Fibroblast of skin of left biceps (primary cell): Measurements from ENCODE around the gene CCR5.
"Not testable (repeated sequence)": the region's sequence is repeated elsewhere in the genome, so short reads cannot be mapped to it uniquely, and the experiment has no call there.

Source experiments
- DNase-seq, 2 experiments: peaks; one replicate each; pipeline ENCODE4 v3.0.0-alpha.2; 2013; ENCODE audit warnings: low read depth in 2 of 2

Gene CCR5

DNA sequence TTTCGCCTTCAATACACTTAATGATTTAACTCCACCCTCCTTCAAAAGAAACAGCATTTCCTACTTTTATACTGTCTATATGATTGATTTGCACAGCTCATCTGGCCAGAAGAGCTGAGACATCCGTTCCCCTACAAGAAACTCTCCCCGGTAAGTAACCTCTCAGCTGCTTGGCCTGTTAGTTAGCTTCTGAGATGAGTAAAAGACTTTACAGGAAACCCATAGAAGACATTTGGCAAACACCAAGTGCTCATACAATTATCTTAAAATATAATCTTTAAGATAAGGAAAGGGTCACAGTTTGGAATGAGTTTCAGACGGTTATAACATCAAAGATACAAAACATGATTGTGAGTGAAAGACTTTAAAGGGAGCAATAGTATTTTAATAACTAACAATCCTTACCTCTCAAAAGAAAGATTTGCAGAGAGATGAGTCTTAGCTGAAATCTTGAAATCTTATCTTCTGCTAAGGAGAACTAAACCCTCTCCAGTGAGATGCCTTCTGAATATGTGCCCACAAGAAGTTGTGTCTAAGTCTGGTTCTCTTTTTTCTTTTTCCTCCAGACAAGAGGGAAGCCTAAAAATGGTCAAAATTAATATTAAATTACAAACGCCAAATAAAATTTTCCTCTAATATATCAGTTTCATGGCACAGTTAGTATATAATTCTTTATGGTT lies at the start of gene CCR5:
Gene CCR5, plus strand, starts transcription at position 108 of the 680 bp plus-strand sequence. CDS start 1,957 bp downstream, outside the sequence.
- no peak for DNase-seq

GRCh38 chr3:46321461-46322104 lies 49.2 kb upstream of the CCR5 start:
- DNase-seq = no peak

DNA sequence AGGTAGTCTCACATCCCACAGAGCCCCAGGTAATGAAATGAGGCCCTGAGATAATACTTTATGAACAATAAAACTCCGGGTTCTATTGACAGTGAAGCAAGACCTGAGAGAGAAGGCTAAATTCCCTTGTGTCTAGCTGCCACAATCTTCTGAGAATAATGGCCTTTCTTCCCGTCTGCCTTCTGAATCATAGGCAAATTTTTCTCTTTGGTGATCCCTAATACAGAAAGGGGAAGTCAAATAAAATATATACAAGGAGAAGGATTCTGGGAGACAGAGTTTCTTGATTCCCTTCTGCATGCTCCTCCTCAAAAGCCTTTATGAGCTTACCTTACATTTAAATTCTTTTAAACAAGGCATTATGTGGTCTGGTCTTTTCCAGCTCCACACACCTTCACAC lies 46.7 kb upstream of the CCR5 start:
- DNase-seq = no peak

GRCh38 chr3:46325645-46326300 lies 45.0 kb upstream of the CCR5 start:
- DNase-seq = no peak

DNA sequence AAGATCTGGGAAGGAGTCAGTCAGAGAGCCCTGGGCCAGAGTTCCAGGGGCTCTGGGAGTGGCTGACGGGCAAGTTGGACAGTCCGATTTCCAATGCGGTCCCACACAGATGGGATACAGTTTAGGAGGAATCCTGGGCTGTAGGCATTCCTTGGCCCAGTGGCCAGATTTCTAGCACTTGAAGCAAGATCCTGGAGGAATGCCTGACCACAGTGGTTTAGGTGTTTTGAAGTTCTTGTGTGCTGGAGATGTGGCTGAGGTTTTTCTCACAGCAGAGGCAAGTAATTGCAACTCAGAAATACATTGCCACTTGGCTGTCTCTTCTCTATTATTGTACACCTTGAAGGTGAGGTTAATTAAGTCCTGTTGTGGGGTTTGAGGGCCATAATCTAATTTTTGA lies 40.1 kb upstream of the CCR5 start:
- DNase-seq = not testable (repeated sequence)

- DNase-seq = no peak
These were observed 35.8 kb upstream of the CCR5 start for GRCh38 chr3:46334741-46335478.

DNA sequence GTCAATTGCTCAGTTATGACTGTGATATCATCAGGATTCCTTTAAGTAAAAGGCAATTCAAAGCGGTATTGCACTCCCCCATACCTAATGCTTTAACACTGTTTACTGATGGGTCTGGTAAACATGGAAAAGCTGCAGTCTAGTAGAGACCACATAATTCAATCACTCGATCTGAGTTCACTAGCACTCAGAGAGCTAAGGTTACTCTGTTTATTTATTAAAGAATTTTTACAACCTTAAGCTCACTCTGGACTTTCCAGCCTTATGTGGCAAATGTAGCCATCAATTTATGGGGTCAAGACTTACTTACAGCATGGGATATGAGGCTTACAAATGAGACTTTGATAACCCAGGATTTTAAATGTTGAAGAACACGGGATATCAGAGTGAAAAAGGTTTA lies 35.2 kb upstream of the CCR5 start:
- DNase-seq = no peak

GRCh38 chr3:46337911-46338310 lies 32.8 kb upstream of the CCR5 start:
- no peak for DNase-seq

DNA sequence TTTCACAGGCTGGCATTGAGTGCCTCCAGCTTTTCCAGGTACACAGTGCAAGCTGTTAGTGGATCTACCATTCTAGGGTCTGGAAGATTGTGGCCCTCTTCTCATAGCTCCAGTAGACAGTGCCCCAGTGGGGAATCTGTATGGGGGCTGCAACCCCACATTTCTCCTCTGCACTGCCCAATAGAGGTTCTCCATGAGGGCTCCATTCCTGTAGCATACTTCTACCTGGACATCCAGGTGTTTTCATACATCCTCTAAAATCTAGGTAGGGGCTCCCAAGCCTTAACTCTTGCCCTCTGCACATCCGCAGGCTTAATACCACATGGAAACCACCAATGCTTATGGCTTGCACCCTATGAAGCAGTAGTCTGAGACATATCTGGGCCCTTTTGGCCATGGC lies 31.9 kb upstream of the CCR5 start:
- DNase-seq = no peak

GRCh38 chr3:46344476-46344875 lies 26.3 kb upstream of the CCR5 start:
- no peak for DNase-seq

DNA sequence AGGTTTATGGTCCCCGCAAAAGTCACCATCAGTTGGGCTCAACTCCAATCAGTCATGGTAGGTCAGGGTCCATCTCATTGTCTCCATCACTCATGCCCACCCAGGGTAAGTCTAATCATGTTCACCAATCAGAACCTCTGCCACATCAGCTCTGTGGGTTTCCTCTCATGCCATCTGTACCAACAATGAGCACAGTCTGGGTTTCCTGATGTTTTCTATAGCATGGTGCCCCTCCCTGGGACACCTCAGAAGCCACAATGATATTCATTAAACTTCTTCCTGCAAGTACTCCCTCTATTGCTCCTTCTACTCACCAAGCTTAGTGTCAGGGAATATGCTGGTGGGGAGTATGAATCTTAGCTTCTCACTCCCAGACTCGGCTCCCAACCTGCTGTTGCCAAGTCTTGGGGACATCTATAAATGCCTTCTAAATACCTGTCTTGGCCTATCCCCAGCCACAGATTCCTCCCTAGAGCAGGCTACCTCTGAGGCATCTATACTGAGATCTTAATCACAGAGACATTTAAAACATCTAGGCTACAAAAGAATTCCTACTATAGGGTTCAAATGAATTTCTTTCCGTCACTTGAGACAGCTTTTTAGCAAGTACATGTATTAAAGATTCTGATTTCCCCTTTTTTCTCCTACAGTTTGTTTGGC lies 21.8 kb upstream of the CCR5 start:
- DNase-seq = no peak

GRCh38 chr3:46349484-46350261 lies 21.1 kb upstream of the CCR5 start:
- no peak for DNase-seq

- DNase-seq = no peak
These were observed 20.5 kb upstream of the CCR5 start for GRCh38 chr3:46350262-46350565.

DNA sequence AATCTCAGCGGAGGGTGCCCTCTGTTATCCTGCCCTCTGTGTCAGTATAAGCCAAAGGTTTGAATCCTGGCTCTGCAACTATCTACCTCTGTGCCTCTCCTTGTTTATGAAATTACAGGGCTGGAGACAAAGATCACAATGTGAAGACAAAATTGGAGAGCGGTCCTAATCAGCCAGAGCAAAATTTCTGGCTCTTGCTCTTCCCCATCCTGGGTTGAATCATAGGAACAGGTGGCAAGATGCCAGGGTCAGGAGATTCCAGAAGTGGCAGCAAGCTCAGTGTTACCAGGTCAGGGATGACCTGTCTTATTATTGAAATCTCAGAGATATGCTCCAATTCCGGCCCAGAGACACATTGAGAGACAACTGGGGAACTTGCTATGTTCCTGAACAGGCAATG lies 19.1 kb upstream of the CCR5 start:
- DNase-seq = no peak

- no peak for DNase-seq
These were observed 17.7 kb upstream of the CCR5 start for GRCh38 chr3:46353090-46353489.

GRCh38 chr3:46353647-46354410 lies 16.9 kb upstream of the CCR5 start, which contains the start of gene CCR2:
Gene CCR2, plus strand, starts transcription at chr3:46354111. Its CDS starts 3,417 bp downstream, at chr3:46357528.
- no peak for DNase-seq

DNA sequence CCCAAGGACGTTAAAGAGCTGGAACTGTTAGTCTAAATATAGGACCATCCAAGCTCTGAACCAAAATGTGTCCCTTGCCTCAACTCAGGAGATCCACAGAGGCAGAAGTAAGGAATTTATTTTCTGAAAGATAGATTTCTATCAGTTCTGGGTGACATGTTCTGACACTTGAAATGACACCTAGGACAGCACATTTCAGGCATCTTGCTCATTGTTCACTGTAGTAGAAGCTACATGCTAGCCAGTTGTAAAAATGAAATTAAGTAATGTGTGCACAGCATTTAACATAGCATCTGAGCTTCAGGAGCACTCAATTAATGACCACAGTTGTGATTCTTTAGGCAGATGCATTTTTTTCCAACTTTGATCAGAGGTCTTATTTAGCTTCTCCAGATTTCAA lies 16.3 kb upstream of the CCR5 start:
- DNase-seq = no peak

DNA sequence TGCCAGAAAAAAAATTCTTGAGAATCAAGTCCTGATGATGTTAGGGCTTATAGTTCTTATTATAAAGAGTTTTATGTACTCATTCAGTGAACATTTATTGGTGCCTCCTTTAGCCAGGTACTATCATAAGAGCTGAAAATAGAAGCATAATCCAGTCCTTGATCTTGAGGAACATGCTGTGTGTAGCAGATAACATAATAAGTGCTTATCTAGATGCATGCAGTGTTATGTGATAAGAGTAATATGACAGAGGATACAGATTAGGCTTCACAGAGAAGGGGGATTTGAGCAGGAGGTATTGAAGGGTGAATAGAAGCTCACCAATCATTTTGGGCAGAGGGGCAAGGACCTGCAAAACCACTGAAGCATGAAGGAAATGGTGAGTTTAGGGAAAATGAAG lies 15.8 kb upstream of the CCR5 start:
- DNase-seq = no peak

DNA sequence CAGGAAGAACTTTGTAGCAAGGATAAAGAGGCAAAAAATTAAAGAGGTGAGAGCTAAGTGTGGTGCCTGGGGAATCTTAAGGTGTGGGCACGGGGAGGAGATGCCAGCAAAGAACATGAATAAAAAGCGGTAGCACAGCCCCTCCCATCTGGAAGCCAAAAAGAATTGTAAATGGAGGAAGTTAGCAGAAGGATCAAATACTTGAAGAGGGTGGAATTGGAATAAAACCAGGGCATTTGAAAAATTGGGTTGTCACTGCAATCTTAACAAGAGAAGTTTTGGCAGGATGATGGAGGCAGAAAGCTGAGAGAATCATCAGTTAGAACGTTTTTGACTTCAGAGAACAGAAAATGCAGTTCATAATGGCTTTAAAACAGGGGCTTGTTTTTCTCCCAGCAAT lies 14.5 kb upstream of the CCR5 start:
- no peak for DNase-seq

GRCh38 chr3:46356909-46357308 lies 13.8 kb upstream of the CCR5 start:
- DNase-seq = no peak
